H9 (cell line): Measurements from ENCODE around the gene METTL16. TPM values are rescaled to one million over a fixed set of nuclear protein-coding genes. Genes with fewer than 3 reads are reported as not detected.
A peak's percentile ranks its signal among the peaks of the same experiment; 100 is the strongest.

Source experiments
- DNase-seq: peaks from one replicate; pipeline ENCODE4 v3.0.0-alpha.2; 2017
- H2AFZ ChIP-seq: one replicate; pipeline ENCODE4 v1.6.1; 2013; ENCODE audit warnings: mild to moderate bottlenecking, low read length, control low read depth, moderate library complexity
- H2AK5ac ChIP-seq: 2 replicates; pipeline ENCODE4 v1.6.1; 2013; ENCODE audit warnings: low read length, control low read depth, mixed read lengths; ENCODE audit not compliant: insufficient read length
- H2BK120ac ChIP-seq: one replicate; pipeline ENCODE4 v1.6.1; 2013; ENCODE audit warnings: low read depth, mild to moderate bottlenecking, low read length, control low read depth, inconsistent platforms; ENCODE audit not compliant: poor library complexity, severe bottlenecking
- H2BK12ac ChIP-seq: 2 replicates; pipeline ENCODE4 v1.6.1; 2013; ENCODE audit warnings: low read length, control low read depth, mixed read lengths, low read depth; ENCODE audit not compliant: insufficient read length
- H2BK15ac ChIP-seq: 2 replicates; pipeline ENCODE4 v1.6.1; 2013; ENCODE audit warnings: low read depth, low read length, control low read depth
- H2BK20ac ChIP-seq: one replicate; pipeline ENCODE4 v1.6.1; 2013; ENCODE audit warnings: low read depth, mild to moderate bottlenecking, low read length, control low read depth, inconsistent platforms; ENCODE audit not compliant: poor library complexity, severe bottlenecking
- H2BK5ac ChIP-seq: 2 replicates; pipeline ENCODE4 v1.6.1; 2013; ENCODE audit warnings: low read length, control low read depth, mixed read lengths; ENCODE audit not compliant: insufficient read length
- H3K14ac ChIP-seq: 2 replicates; pipeline ENCODE4 v1.6.1; 2013; ENCODE audit warnings: low read length, control low read depth; ENCODE audit not compliant: insufficient read depth
- H3K18ac ChIP-seq: 2 replicates; pipeline ENCODE4 v1.6.1; 2013; ENCODE audit warnings: low read depth, mild to moderate bottlenecking, mixed read lengths, low read length, control low read depth; ENCODE audit not compliant: insufficient read length
- H3K23ac ChIP-seq: 2 replicates; pipeline ENCODE4 v1.6.1; 2013; ENCODE audit warnings: low read length, control low read depth, mixed read lengths, low read depth; ENCODE audit not compliant: insufficient read length
- H3K23me2 ChIP-seq: 2 replicates; pipeline ENCODE4 v1.6.1; 2013; ENCODE audit warnings: low read depth, mild to moderate bottlenecking, mixed read lengths, low read length, control low read depth; ENCODE audit not compliant: insufficient read length, poor library complexity, severe bottlenecking
- H3K27ac ChIP-seq: 2 replicates; pipeline ENCODE4 v1.5.1; 2013; ENCODE audit warnings: low read length, control low read depth, mixed read lengths, low read depth; ENCODE audit not compliant: insufficient read length
- H3K27me3 ChIP-seq: 2 replicates; pipeline ENCODE4 v1.6.1; 2013; ENCODE audit warnings: low read length, control low read depth, inconsistent platforms; ENCODE audit not compliant: insufficient read depth
- H3K4ac ChIP-seq: 2 replicates; pipeline ENCODE4 v1.6.1; 2013; ENCODE audit warnings: low read depth, mild to moderate bottlenecking, control low read depth, inconsistent platforms, low read length, moderate library complexity
- H3K4me1 ChIP-seq: 2 replicates; pipeline ENCODE4 v1.6.1; 2013; ENCODE audit warnings: low read length, control low read depth, inconsistent platforms; ENCODE audit not compliant: insufficient read depth
- H3K4me2 ChIP-seq: 2 replicates; pipeline ENCODE4 v1.6.1; 2013; ENCODE audit warnings: low read length, control low read depth, mixed read lengths; ENCODE audit not compliant: insufficient read length, insufficient read depth
- H3K56ac ChIP-seq: 2 replicates; pipeline ENCODE4 v1.6.1; 2013; ENCODE audit warnings: low read depth, mild to moderate bottlenecking, mixed read lengths, low read length, control low read depth; ENCODE audit not compliant: insufficient read length
- H3K79me1 ChIP-seq: 2 replicates; pipeline ENCODE4 v1.6.1; 2013; ENCODE audit warnings: low read depth, mild to moderate bottlenecking, moderate library complexity, low read length, control low read depth, inconsistent platforms; ENCODE audit not compliant: insufficient read depth, poor library complexity, severe bottlenecking
- H3K79me2 ChIP-seq: 2 replicates; pipeline ENCODE4 v1.6.1; 2013; ENCODE audit warnings: low read length, control low read depth, inconsistent platforms; ENCODE audit not compliant: insufficient read depth
- H3K9ac ChIP-seq: 2 replicates; pipeline ENCODE4 v1.6.1; 2013; ENCODE audit warnings: low read length, control low read depth, mixed read lengths; ENCODE audit not compliant: insufficient read length; ENCODE audit errors: extremely low read depth
- H3K9me3 ChIP-seq: one replicate; pipeline ENCODE4 v1.6.1; 2013; ENCODE audit warnings: low read depth, low read length, inconsistent platforms; ENCODE audit not compliant: control insufficient read depth
- H3T11ph ChIP-seq: one replicate; pipeline ENCODE4 v1.6.1; 2013; ENCODE audit warnings: mild to moderate bottlenecking, low read length, control low read depth, inconsistent platforms
- H4K20me1 ChIP-seq: one replicate; pipeline ENCODE4 v1.6.1; 2013; ENCODE audit not compliant: control insufficient read depth, insufficient read length, insufficient read depth
- H4K5ac ChIP-seq: 2 replicates; pipeline ENCODE4 v1.6.1; 2013; ENCODE audit warnings: low read depth, mild to moderate bottlenecking, mixed read lengths, low read length, control low read depth; ENCODE audit not compliant: insufficient read length
- H4K8ac ChIP-seq: replicated peaks from 2 replicates; pipeline ENCODE4 v1.6.1; 2013; ENCODE audit warnings: low read length, control low read depth, mixed read lengths, low read depth; ENCODE audit not compliant: insufficient read length
- H4K91ac ChIP-seq: 2 replicates; pipeline ENCODE4 v1.6.1; 2013; ENCODE audit warnings: low read depth, mild to moderate bottlenecking, moderate library complexity, mixed read lengths, low read length, control low read depth; ENCODE audit not compliant: insufficient read length
- H3K27ac Mint-ChIP-seq, 3 experiments: 2 replicates in 2 of 3; 3 replicates in 1 of 3; pipeline ENCODE4 v1.8.0; 2020 to 2021; ENCODE audit warnings: mixed read lengths in 3 of 3, mild to moderate bottlenecking in 1 of 3, moderate library complexity in 1 of 3
- H3K27me3 Mint-ChIP-seq: 2 replicates; pipeline ENCODE4 v1.8.0; 2021; ENCODE audit warnings: low read depth, mild to moderate bottlenecking, moderate library complexity, mixed read lengths
- H3K36me3 Mint-ChIP-seq, 3 experiments: 2 replicates in 2 of 3; 3 replicates in 1 of 3; pipeline ENCODE4 v1.8.0; 2020 to 2021; ENCODE audit warnings: low read depth in 3 of 3, mixed read lengths in 3 of 3; ENCODE audit not compliant: insufficient read depth in 1 of 3
- H3K4me1 Mint-ChIP-seq, 2 experiments: 2 replicates each; pipeline ENCODE4 v1.8.0; 2020; ENCODE audit warnings: mixed read lengths in 2 of 2
- H3K4me3 Mint-ChIP-seq, 2 experiments: 2 replicates in 1 of 2; 3 replicates in 1 of 2; pipeline ENCODE4 v1.8.0; 2020 to 2021; ENCODE audit warnings: mild to moderate bottlenecking in 2 of 2, mixed read lengths in 2 of 2, moderate library complexity in 1 of 2
- H3K9me3 Mint-ChIP-seq, 2 experiments: 2 replicates in 1 of 2; 3 replicates in 1 of 2; pipeline ENCODE4 v1.8.0; 2020; ENCODE audit warnings: mild to moderate bottlenecking in 2 of 2, mixed read lengths in 2 of 2, moderate library complexity in 1 of 2
- WGBS: extraction: QIAGEN DNeasy Blood & Tissue Kit; methylation state at CpG from one replicate; pipeline ENCODE4 v1.1.7; 2013; ENCODE audit warnings: missing lambda C conversion rate, low lambda C conversion rate, mixed read lengths; ENCODE audit not compliant: insufficient read length; ENCODE audit errors: extremely low coverage; 5-methylcytosine and 5-hydroxymethylcytosine counted together
- total RNA-seq: library from RNA; stranded (reverse); gene quantifications from 2 replicates; pipeline ENCODE4 v1.2.1, GENCODE V29; 2021
- TF ChIP-seq, protein P1 (sequence below): fragments of 200-600 bp; sonication (generic); conservative IDR thresholded peaks from 3 replicates; pipeline ENCODE4 v1.8.0; 2021; ENCODE audit warnings: antibody characterized with exemption, mild to moderate bottlenecking

METTL16 gene
- total RNA-seq, 1 experiment from 2014 or later = 55.4 TPM

GRCh38 chr17:2398182-2398581, 113.5 kb downstream of the METTL16 start:
- H3K23ac ChIP-seq = no peak overlapping the region
- peak overlapping the region; percentile 1 for H3K14ac ChIP-seq
- H2BK120ac ChIP-seq = no peak overlapping the region
- H2AFZ ChIP-seq = no peak overlapping the region
- no peak overlapping the region for H2AK5ac ChIP-seq
- H2BK15ac ChIP-seq = no peak overlapping the region
- H2BK5ac ChIP-seq = no peak overlapping the region
- no peak overlapping the region for H4K8ac ChIP-seq
- TF ChIP-seq, protein P1, sequence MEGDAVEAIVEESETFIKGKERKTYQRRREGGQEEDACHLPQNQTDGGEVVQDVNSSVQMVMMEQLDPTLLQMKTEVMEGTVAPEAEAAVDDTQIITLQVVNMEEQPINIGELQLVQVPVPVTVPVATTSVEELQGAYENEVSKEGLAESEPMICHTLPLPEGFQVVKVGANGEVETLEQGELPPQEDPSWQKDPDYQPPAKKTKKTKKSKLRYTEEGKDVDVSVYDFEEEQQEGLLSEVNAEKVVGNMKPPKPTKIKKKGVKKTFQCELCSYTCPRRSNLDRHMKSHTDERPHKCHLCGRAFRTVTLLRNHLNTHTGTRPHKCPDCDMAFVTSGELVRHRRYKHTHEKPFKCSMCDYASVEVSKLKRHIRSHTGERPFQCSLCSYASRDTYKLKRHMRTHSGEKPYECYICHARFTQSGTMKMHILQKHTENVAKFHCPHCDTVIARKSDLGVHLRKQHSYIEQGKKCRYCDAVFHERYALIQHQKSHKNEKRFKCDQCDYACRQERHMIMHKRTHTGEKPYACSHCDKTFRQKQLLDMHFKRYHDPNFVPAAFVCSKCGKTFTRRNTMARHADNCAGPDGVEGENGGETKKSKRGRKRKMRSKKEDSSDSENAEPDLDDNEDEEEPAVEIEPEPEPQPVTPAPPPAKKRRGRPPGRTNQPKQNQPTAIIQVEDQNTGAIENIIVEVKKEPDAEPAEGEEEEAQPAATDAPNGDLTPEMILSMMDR = no peak
- peak overlapping the region; percentile 21 for H3K9ac ChIP-seq
- peak overlapping the region; percentile 9 for H2BK12ac ChIP-seq
- H3K9me3 ChIP-seq = no peaks in the 10 kb centered on the region
- peaks cover 2% of the 10 kb centered on the region; the same call in 1 of the 2 replicates for H3K79me2 ChIP-seq
- H3K18ac ChIP-seq = peak overlapping the region; percentile 14
- Mint-ChIP-seq H3K9me3 (no peaks in the 10 kb centered on the region; a peak in 2 of 5 replicates), H3K27ac (peak overlapping the region; percentile 97 to 100 (median 99); a peak in 6 of 7 replicates), H3K4me1 (peaks cover 36 to 51% of the 10 kb centered on the region in 2 experiments), H3K27me3 (peaks cover 5% of the 10 kb centered on the region), H3K36me3 (no peaks in the 10 kb centered on the region), H3K4me3 (peak overlapping the region; percentile 91 to 96)
- DNase-seq = no peak
- H3K56ac ChIP-seq = no peak overlapping the region
- H3K79me1 ChIP-seq = no peaks in the 10 kb centered on the region
- H3K4ac ChIP-seq = no peak overlapping the region
- H4K20me1 ChIP-seq = no peaks in the 10 kb centered on the region
- H2BK20ac ChIP-seq = no peak overlapping the region
- H3K23me2 ChIP-seq = peaks cover 25% of the 10 kb centered on the region
- H3K27me3 ChIP-seq = no peaks in the 10 kb centered on the region
- peaks cover 11% of the 10 kb centered on the region; the same call in 1 of the 2 replicates for H3K4me1 ChIP-seq
- peak overlapping the region; percentile 65 for H3K4me2 ChIP-seq
- peak overlapping the region; percentile 7 for H4K5ac ChIP-seq
- H3K27ac ChIP-seq = peak overlapping the region; percentile 20
- H3T11ph ChIP-seq = no peak overlapping the region
- no peak overlapping the region for H4K91ac ChIP-seq
- WGBS = no CpG with 5 or more reads among the region's 10 CpGs
